Small intestine (tissue), 7 donors: ENCODE results near the gene RIPK3. TPM values are rescaled to one million over a fixed set of nuclear protein-coding genes. Genes with fewer than 3 reads are reported as not detected.
"Not testable (repeated sequence)": the region's sequence is repeated elsewhere in the genome, so short reads cannot be mapped to it uniquely, and the experiment has no call there.

Experiments used
- DNase-seq, 2 donors: peaks; one replicate each; pipeline versions ENCODE4 v3.0.0 to v3.0.0-alpha.2; 2013
- FAIRE-seq: peaks from 2 replicates; lab custom pipeline; 2012; peaks lifted over from hg19 to GRCh38; lab: Jason Lieb, UNC
- H3K27ac ChIP-seq, 3 donors: one replicate each; pipeline ENCODE4 v1.5.1; 2013; ENCODE audit warnings: low read length in 2 of 3, mild to moderate bottlenecking in 2 of 3, control low read depth in 1 of 3, inconsistent platforms in 1 of 3, low read depth in 1 of 3, moderate library complexity in 1 of 3
- H3K27me3 ChIP-seq, 3 donors: one replicate each; pipeline ENCODE4 v1.6.1; 2013; ENCODE audit warnings: low read length in 3 of 3, inconsistent platforms in 1 of 3; ENCODE audit not compliant: control insufficient read depth in 3 of 3, insufficient read depth in 3 of 3
- H3K36me3 ChIP-seq, 3 donors: one replicate each; pipeline ENCODE4 v1.6.1; 2013; ENCODE audit warnings: low read length in 3 of 3, inconsistent platforms in 1 of 3, low read depth in 1 of 3, mild to moderate bottlenecking in 1 of 3, moderate library complexity in 1 of 3; ENCODE audit not compliant: control insufficient read depth in 3 of 3, insufficient read depth in 2 of 3
- H3K4me1 ChIP-seq, 3 donors: one replicate each; pipeline ENCODE4 v1.6.1; 2013; ENCODE audit warnings: low read length in 2 of 3, inconsistent platforms in 1 of 3, low read depth in 1 of 3, mild to moderate bottlenecking in 1 of 3, moderate library complexity in 1 of 3; ENCODE audit not compliant: control insufficient read depth in 3 of 3, insufficient read depth in 2 of 3
- H3K4me3 ChIP-seq, 3 donors: one replicate each; pipeline ENCODE4 v1.5.1; 2013; ENCODE audit warnings: low read length in 3 of 3, control low read depth in 1 of 3, inconsistent platforms in 1 of 3, low read depth in 1 of 3, mild to moderate bottlenecking in 1 of 3, moderate library complexity in 1 of 3
- H3K9me3 ChIP-seq, 2 donors: one replicate each; pipeline ENCODE4 v1.6.1; 2013; ENCODE audit warnings: low read depth in 1 of 2, low read length in 1 of 2; ENCODE audit not compliant: control insufficient read depth in 2 of 2, insufficient read depth in 1 of 2
- WGBS, 3 donors: extraction: QIAGEN DNeasy Blood & Tissue Kit; methylation state at CpG; one replicate each; pipeline ENCODE4 v1.1.7; 2013; 5-methylcytosine and 5-hydroxymethylcytosine counted together
- polyA plus RNA-seq, 4 donors: library from polyadenylated mRNA; stranded (reverse) in 3 of 4; unstranded in 1 of 4; fragments of 200-250 nt in 3 of 4; fragments of 120-200 nt in 1 of 4; gene quantifications; one replicate each; pipeline versions ENCODE4 v1.2.1 to v1.2.3, GENCODE V29; 2013
- donor health status: healthy with polysubstance abuse.
- donor health status: control.
- donor health status: control.
- donor health status: Bipolar disorder and iron deficiency.
- donor health status: healthy.

Gene RIPK3
- polyA plus RNA-seq, 4 donors, result 16.7 to 58.6 (median 33.6) TPM

- FAIRE-seq, result no peak
- H3K27ac ChIP-seq, result no peak overlapping the region
- peaks cover 0 to 44% (median 0%) of the 10 kb centered on the region in 3 donors for H3K4me1 ChIP-seq
- 75 to 84% (median 80%) methylated on average over 14 to 16 of the region's 16 CpGs for WGBS, 3 donors
- H3K9me3 ChIP-seq, result no peaks in the 10 kb centered on the region
- no peak for DNase-seq
- peak overlapping the region in 1 of 3 donors; percentile 40 for H3K4me3 ChIP-seq
- no peaks in the 10 kb centered on the region for H3K27me3 ChIP-seq
- peaks cover 0 to 32% (median 0%) of the 10 kb centered on the region in 3 donors for H3K36me3 ChIP-seq
These were observed 36.8 kb upstream of the RIPK3 start for GRCh38 chr14:24376448-24377070.

GRCh38 chr14:24372701-24373416 lies 33.1 kb upstream of the RIPK3 start:
- no peak overlapping the region for H3K4me3 ChIP-seq
- H3K9me3 ChIP-seq, result no peaks in the 10 kb centered on the region
- FAIRE-seq (no peak), DNase-seq (no peak)
- peaks cover 0 to 3% (median 0%) of the 10 kb centered on the region in 3 donors for H3K27me3 ChIP-seq
- no peak overlapping the region for H3K27ac ChIP-seq
- WGBS, 3 donors, result 81 to 84% (median 84%) methylated on average over 12 of the region's 12 CpGs
- H3K4me1 ChIP-seq, result peaks cover 0 to 31% (median 0%) of the 10 kb centered on the region in 3 donors
- H3K36me3 ChIP-seq, result peaks cover 0 to 36% (median 0%) of the 10 kb centered on the region in 3 donors

GRCh38 chr14:24371605-24372004 lies 31.8 kb upstream of the RIPK3 start:
- not testable (repeated sequence) for DNase-seq, H3K27me3 ChIP-seq, H3K27ac ChIP-seq, H3K9me3 ChIP-seq, H3K4me3 ChIP-seq, FAIRE-seq
- H3K4me1 ChIP-seq, result peaks cover 0 to 25% (median 0%) of the 10 kb centered on the region in 3 donors
- 87 to 88% (median 88%) methylated on average over 3 of the region's 3 CpGs for WGBS, 3 donors
- H3K36me3 ChIP-seq, result peaks cover 0 to 34% (median 0%) of the 10 kb centered on the region in 3 donors

GRCh38 chr14:24370748-24371147 lies 31.0 kb upstream of the RIPK3 start:
- H3K27me3 ChIP-seq, result peaks cover 0 to 3% (median 0%) of the 10 kb centered on the region in 3 donors
- WGBS, 3 donors, result 73 to 81% (median 80%) methylated on average over 1 of the region's 1 CpG
- no peak overlapping the region for H3K27ac ChIP-seq
- no peaks in the 10 kb centered on the region for H3K9me3 ChIP-seq
- no peak for DNase-seq
- peaks cover 0 to 31% (median 0%) of the 10 kb centered on the region in 3 donors for H3K36me3 ChIP-seq
- no peak for FAIRE-seq
- peaks cover 3 to 22% (median 5%) of the 10 kb centered on the region in 3 donors for H3K4me1 ChIP-seq
- H3K4me3 ChIP-seq, result no peak overlapping the region

GRCh38 chr14:24369907-24370687 lies 30.3 kb upstream of the RIPK3 start:
- H3K27ac ChIP-seq, result no peak overlapping the region
- no peak for FAIRE-seq

GRCh38 chr14:24369463-24369862 lies 29.7 kb upstream of the RIPK3 start:
- Histone ChIP-seq H3K9me3 (no peaks in the 10 kb centered on the region), H3K4me1 (peaks cover 3 to 23% (median 5%) of the 10 kb centered on the region in 3 donors), H3K27ac (peak overlapping the region in 1 of 3 donors; percentile 38), H3K36me3 (peaks cover 0 to 27% (median 0%) of the 10 kb centered on the region in 3 donors), H3K27me3 (peaks cover 0 to 3% (median 0%) of the 10 kb centered on the region in 3 donors), H3K4me3 (peak overlapping the region in 1 of 3 donors; percentile 80)
- no peak for FAIRE-seq
- DNase-seq, result no peak
- 79 to 88% (median 88%) methylated on average over 14 to 20 of the region's 20 CpGs for WGBS, 3 donors

More at GRCh38 chr14:24369907-24370687, 30.3 kb upstream of the RIPK3 start:
- Histone ChIP-seq H3K9me3 (no peaks in the 10 kb centered on the region), H3K4me3 (no peak overlapping the region), H3K36me3 (peaks cover 0 to 28% (median 0%) of the 10 kb centered on the region in 3 donors), H3K27me3 (peaks cover 0 to 3% (median 0%) of the 10 kb centered on the region in 3 donors), H3K4me1 (peaks cover 3 to 22% (median 5%) of the 10 kb centered on the region in 3 donors)
- 81 to 87% (median 83%) methylated on average over 32 of the region's 32 CpGs for WGBS, 3 donors
- DNase-seq, result no peak

GRCh38 chr14:24368562-24369252 lies 28.9 kb upstream of the RIPK3 start:
- Histone ChIP-seq H3K36me3 (peaks cover 0 to 21% (median 0%) of the 10 kb centered on the region in 3 donors), H3K9me3 (no peaks in the 10 kb centered on the region), H3K4me3 (peak overlapping the region; percentile 18 to 80 (median 24)), H3K4me1 (peaks cover 3 to 23% (median 5%) of the 10 kb centered on the region in 3 donors), H3K27me3 (peaks cover 0 to 3% (median 0%) of the 10 kb centered on the region in 3 donors), H3K27ac (peak overlapping the region in 2 of 3 donors; percentile 80 to 88)
- 4 to 13% (median 8%) methylated on average over 20 to 52 of the region's 52 CpGs for WGBS, 3 donors
- no peak for FAIRE-seq
- DNase-seq, result peak in 1 of 2 donors; percentile 68
